ENCODE results near the gene CALHM5.

CALHM5 gene

GRCh38 chr6:116512734-116513133 lies 1.3 kb downstream of the CALHM5 start:
- TF ChIP-seq CTCF (IDR thresholded peaks at IDR 0.05) = no peak

GRCh38 chr6:116513224-116513875 lies 1.9 kb downstream of the CALHM5 start:
- no peak for TF ChIP-seq CTCF (IDR thresholded peaks at IDR 0.05)

- no peak for TF ChIP-seq CTCF (IDR thresholded peaks at IDR 0.05)
These were observed 2.7 kb downstream of the CALHM5 start for GRCh38 chr6:116514111-116514510.

DNA sequence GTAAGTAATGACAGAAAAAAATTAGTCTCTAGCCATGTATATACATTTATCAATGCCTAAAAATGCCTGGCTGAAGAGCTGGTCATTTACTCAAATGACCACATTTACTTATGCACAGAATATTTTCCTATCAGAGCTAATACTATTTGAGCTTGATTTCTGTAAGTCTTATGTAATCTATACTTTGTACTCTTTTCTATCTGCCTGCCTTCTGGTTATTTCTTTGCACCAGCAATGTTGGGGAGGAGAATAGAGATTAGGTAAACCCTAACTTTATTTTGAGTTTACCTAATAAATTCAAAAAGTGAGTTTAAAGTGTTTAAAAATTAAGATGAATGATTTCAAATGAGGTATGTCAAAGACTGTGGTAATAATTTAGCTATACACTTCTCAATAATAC lies 3.7 kb downstream of the CALHM5 start:
- TF ChIP-seq CTCF (IDR thresholded peaks at IDR 0.05) = no peak

- no peak for TF ChIP-seq CTCF (IDR thresholded peaks at IDR 0.05)
These were observed 7.4 kb downstream of the CALHM5 start for GRCh38 chr6:116518621-116519368.

DNA sequence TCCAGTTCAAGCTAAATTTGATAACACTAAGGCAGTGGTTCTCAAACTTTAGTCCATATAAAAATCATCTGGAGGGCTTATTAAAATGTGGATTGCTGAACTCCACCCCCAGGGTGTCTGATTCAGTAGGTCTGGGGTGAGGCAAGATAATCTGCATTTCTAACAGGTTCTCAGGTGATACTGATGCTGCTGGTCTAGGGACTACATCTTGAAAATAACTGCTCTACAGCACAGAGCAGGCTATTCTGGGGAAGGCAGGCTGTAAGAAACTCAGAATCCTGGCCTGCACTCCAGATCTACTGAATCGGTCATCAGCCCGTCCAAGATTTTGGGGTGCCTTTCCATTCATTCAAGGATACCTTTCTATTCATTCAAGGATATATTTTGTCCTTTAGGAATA lies 11.5 kb downstream of the CALHM5 start:
- TF ChIP-seq CTCF (IDR thresholded peaks at IDR 0.05) = no peak

DNA sequence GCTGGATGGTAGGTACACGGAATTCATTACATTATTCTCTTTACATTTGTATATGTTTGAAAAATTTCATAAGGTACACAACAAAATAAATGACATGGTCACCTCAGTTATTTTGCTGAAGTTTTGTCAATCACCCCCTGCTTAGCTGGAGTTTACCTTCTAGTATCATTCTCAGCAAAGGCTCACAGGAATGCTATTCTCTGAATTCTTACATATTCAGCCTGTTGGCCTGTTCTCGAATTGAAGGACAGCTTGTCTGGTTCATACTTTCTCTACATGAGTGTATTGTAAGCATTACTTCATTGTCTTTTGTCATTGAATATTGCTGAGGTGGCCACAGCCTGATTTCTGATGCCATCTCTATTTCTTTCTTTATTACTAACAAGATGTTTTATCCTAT lies 12.8 kb downstream of the CALHM5 start:
- TF ChIP-seq CTCF (IDR thresholded peaks at IDR 0.05) = no peak
